Measurements from ENCODE around the gene RNASE13.

RNASE13 gene

GRCh38 chr14:21039585-21040369 is 5.2 kb upstream of the RNASE13 start:
- H3K9me2 ChIP-seq (ENCODE audit: low read depth, low read length), result no peaks in the 10 kb centered on the region
- no peak for TF ChIP-seq EZH2 (IDR thresholded peaks at IDR 0.05; ENCODE audit: borderline replicate concordance, low read length)
- peak; percentile 60; the same call in 1 of the 2 replicates for TF ChIP-seq CTCF (IDR thresholded peaks at IDR 0.05; ENCODE audit: low read length)
- H2AFZ ChIP-seq (ENCODE audit: low read length), result no peak overlapping the region

GRCh38 chr14:21038441-21039422 is 4.1 kb upstream of the RNASE13 start:
- H3F3A ChIP-seq (ENCODE audit: insufficient read depth, low read length), result no peaks in the 10 kb centered on the region
- H4K20me1 ChIP-seq (ENCODE audit: insufficient read depth, low read length), result no peaks in the 10 kb centered on the region
- no peak overlapping the region for H3K9ac ChIP-seq (ENCODE audit: low read length)
- H3K4me3 ChIP-seq (ENCODE audit: low read depth, low read length, poor library complexity, severe bottlenecking), result no peak overlapping the region
- no peaks in the 10 kb centered on the region; the same call in 1 of the 2 replicates for H3K27me3 ChIP-seq (ENCODE audit: insufficient read depth, low read length)
- no peak overlapping the region for H3K4me2 ChIP-seq (ENCODE audit: low read length)
- no peaks in the 10 kb centered on the region for H3K9me2 ChIP-seq (ENCODE audit: low read depth, low read length)
- no peaks in the 10 kb centered on the region for H3K36me3 ChIP-seq (ENCODE audit: insufficient read depth, low read length)
- H3K79me2 ChIP-seq (ENCODE audit: insufficient read depth, low read length), result no peaks in the 10 kb centered on the region
- no peak overlapping the region for H2AFZ ChIP-seq (ENCODE audit: low read length)
- no peaks in the 10 kb centered on the region for H3K4me1 ChIP-seq (ENCODE audit: insufficient read depth, low read length, severe bottlenecking)
- no peak for TF ChIP-seq EZH2 (IDR thresholded peaks at IDR 0.05; ENCODE audit: borderline replicate concordance, low read length)
- TF ChIP-seq CTCF (IDR thresholded peaks at IDR 0.05; ENCODE audit: low read length), result no peak
- H3K9me3 ChIP-seq (ENCODE audit: low read length), result no peaks in the 10 kb centered on the region
- H3K27ac ChIP-seq (ENCODE audit: low read depth, low read length, poor library complexity, severe bottlenecking), result no peak overlapping the region

More at GRCh38 chr14:21039585-21040369, 5.2 kb upstream of the RNASE13 start:
- Histone ChIP-seq H3K9me3 (ENCODE audit: low read length) (no peaks in the 10 kb centered on the region), H3K4me1 (ENCODE audit: insufficient read depth, low read length, severe bottlenecking) (no peaks in the 10 kb centered on the region), H3K9ac (ENCODE audit: low read length) (no peak overlapping the region), H3K36me3 (ENCODE audit: insufficient read depth, low read length) (no peaks in the 10 kb centered on the region), H3K27me3 (ENCODE audit: insufficient read depth, low read length) (no peaks in the 10 kb centered on the region; the same call in 1 of the 2 replicates), H3K4me3 (ENCODE audit: low read depth, low read length, poor library complexity, severe bottlenecking) (no peak overlapping the region), H4K20me1 (ENCODE audit: insufficient read depth, low read length) (no peaks in the 10 kb centered on the region), H3K4me2 (ENCODE audit: low read length) (no peak overlapping the region), H3K79me2 (ENCODE audit: insufficient read depth, low read length) (no peaks in the 10 kb centered on the region), H3K27ac (ENCODE audit: low read depth, low read length, poor library complexity, severe bottlenecking) (no peak overlapping the region), H3F3A (ENCODE audit: insufficient read depth, low read length) (no peaks in the 10 kb centered on the region)

- Histone ChIP-seq H3K9ac (ENCODE audit: low read length) (no peak overlapping the region), H3K27ac (ENCODE audit: low read depth, low read length, poor library complexity, severe bottlenecking) (no peak overlapping the region), H3K4me3 (ENCODE audit: low read depth, low read length, poor library complexity, severe bottlenecking) (no peak overlapping the region), H3K9me3 (ENCODE audit: low read length) (no peaks in the 10 kb centered on the region), H3K4me2 (ENCODE audit: low read length) (no peak overlapping the region), H3K79me2 (ENCODE audit: insufficient read depth, low read length) (no peaks in the 10 kb centered on the region), H2AFZ (ENCODE audit: low read length) (no peak overlapping the region), H3F3A (ENCODE audit: insufficient read depth, low read length) (no peaks in the 10 kb centered on the region), H3K27me3 (ENCODE audit: insufficient read depth, low read length) (no peaks in the 10 kb centered on the region; the same call in 1 of the 2 replicates), H3K36me3 (ENCODE audit: insufficient read depth, low read length) (no peaks in the 10 kb centered on the region), H4K20me1 (ENCODE audit: insufficient read depth, low read length) (no peaks in the 10 kb centered on the region), H3K4me1 (ENCODE audit: insufficient read depth, low read length, severe bottlenecking) (no peaks in the 10 kb centered on the region), H3K9me2 (ENCODE audit: low read depth, low read length) (no peaks in the 10 kb centered on the region)
- TF ChIP-seq CTCF (IDR thresholded peaks at IDR 0.05; ENCODE audit: low read length) (no peak), EZH2 (IDR thresholded peaks at IDR 0.05; ENCODE audit: borderline replicate concordance, low read length) (no peak)
These were observed 2.5 kb upstream of the RNASE13 start for GRCh38 chr14:21037156-21037555.

Measured in OCI-LY1 (cell line).